Spleen (tissue), 11 donors: ENCODE results near the gene TMEM223. TPM values are rescaled to one million over a fixed set of nuclear protein-coding genes. Genes with fewer than 3 reads are reported as not detected.
A peak's percentile ranks its signal among the peaks of the same experiment; 100 is the strongest.

Experiments used
- DNase-seq: peaks from one replicate; pipeline ENCODE4 v3.0.0-alpha.2; 2020
- H3K27ac ChIP-seq, 8 donors: fragments of 200-600 bp; sonication (generic) in 7 of 8; 1 replicate in 4 of 8; 2 replicates in 4 of 8; pipeline versions ENCODE4 v1.5.0 to v1.8.0; 2016 to 2021; ENCODE audit warnings: inconsistent platforms in 4 of 8, mild to moderate bottlenecking in 4 of 8, moderate library complexity in 1 of 8
- H3K27me3 ChIP-seq, 7 donors: fragments of 200-600 bp; sonication (generic) in 6 of 7; replicated peaks in 1 of 7; 1 replicate in 4 of 7; 2 replicates in 3 of 7; pipeline versions ENCODE4 v1.5.0 to v1.8.0; 2016 to 2021; ENCODE audit warnings: inconsistent platforms in 3 of 7, mild to moderate bottlenecking in 1 of 7
- H3K36me3 ChIP-seq, 6 donors: fragments of 200-600 bp; sonication (generic) in 5 of 6; 1 replicate in 4 of 6; 2 replicates in 2 of 6; pipeline versions ENCODE4 v1.5.0 to v1.8.0; 2016 to 2021; ENCODE audit warnings: inconsistent platforms in 2 of 6
- H3K4me1 ChIP-seq, 6 donors: fragments of 200-600 bp; sonication (generic) in 5 of 6; 1 replicate in 3 of 6; 2 replicates in 3 of 6; pipeline versions ENCODE4 v1.5.0 to v1.8.0; 2016 to 2021; ENCODE audit warnings: inconsistent platforms in 3 of 6
- H3K4me3 ChIP-seq, 8 donors: fragments of 200-600 bp; sonication (generic) in 7 of 8; 1 replicate in 4 of 8; 2 replicates in 4 of 8; pipeline versions ENCODE4 v1.5.0 to v1.8.0; 2016 to 2021; ENCODE audit warnings: inconsistent platforms in 4 of 8, mild to moderate bottlenecking in 4 of 8, moderate library complexity in 2 of 8
- H3K9me3 ChIP-seq, 8 donors: fragments of 200-600 bp; sonication (generic) in 7 of 8; 1 replicate in 4 of 8; 2 replicates in 4 of 8; pipeline versions ENCODE4 v1.5.0 to v1.8.0; 2016 to 2021; ENCODE audit warnings: inconsistent platforms in 4 of 8
- POLR2A ChIP-seq, 3 donors: fragments of 450-650 bp; IDR thresholded peaks; one replicate each; pipeline ENCODE4 v1.5.1; 2017; ENCODE audit warnings: antibody characterized with exemption in 3 of 3, mild to moderate bottlenecking in 1 of 3
- POLR2AphosphoS5 ChIP-seq, 3 donors: sonication (generic); formaldehyde crosslinking; IDR thresholded peaks; one replicate each; pipeline ENCODE4 v1.5.1; 2017; ENCODE audit warnings: antibody characterized with exemption in 3 of 3
- WGBS, 5 donors: extraction: QIAGEN DNeasy Blood & Tissue Kit in 3 of 5; methylation state at CpG; one replicate each; pipeline versions ENCODE4 v1.1.5 to v1.1.7; 2013 to 2018; 5-methylcytosine and 5-hydroxymethylcytosine counted together
- intact Hi-C: fragments of 100-400 bp; cut with DNase I; formaldehyde crosslinking; loops from one replicate; pipeline ENCODE4 v1.15.0; 2023; ENCODE audit warnings: low total_unique reads
- polyA plus RNA-seq, 3 donors: library from polyadenylated mRNA; stranded (reverse); fragments of 200-250 nt; gene quantifications; one replicate each; pipeline ENCODE4 v1.2.1, GENCODE V29; 2013
- total RNA-seq, 7 donors: library from RNA; depleted of rRNA in 3 of 7; stranded (reverse); fragments of >200 nt in 3 of 7; fragmentation: NEBNext Ultra II Directional in 4 of 7; extraction: Animal tissue kit (Norgen Biotek cat#: 25700) in 4 of 7; gene quantifications; one replicate each; pipeline versions ENCODE4 v1.1.0 to v1.2.1, GENCODE V29; 2016 to 2021
- TF ChIP-seq, protein P1 (sequence below), 11 experiments: fragments of 200-600 bp in 7 of 11; fragments of 450-650 bp in 4 of 11; sonication (generic) in 4 of 11; IDR thresholded peaks in 8 of 11; conservative IDR thresholded peaks in 3 of 11; 1 replicate in 7 of 11; 2 replicates in 4 of 11; pipeline versions ENCODE4 v1.4.0 to v1.8.0; 2016 to 2021; ENCODE audit warnings: antibody characterized with exemption in 11 of 11, inconsistent platforms in 4 of 11, mild to moderate bottlenecking in 1 of 11
- donor health status: healthy with polysubstance abuse.
- donor health status: DM: no; HTN: no; CAD: no; lungs with moderate emphysema.
- donor health status: DM: no; HTN: no; CAD: no.
- donor health status: Bipolar disorder and iron deficiency.
- donor health status: healthy.
- donor health status: DM: no; HTN: no; CAD: no.
- donor health status: DM: yes; HTN: yes; CAD: no.

TMEM223 gene
- total and polyA plus RNA-seq, 10 donors: 11.2 to 32.8 (median 21.0) TPM

DNA sequence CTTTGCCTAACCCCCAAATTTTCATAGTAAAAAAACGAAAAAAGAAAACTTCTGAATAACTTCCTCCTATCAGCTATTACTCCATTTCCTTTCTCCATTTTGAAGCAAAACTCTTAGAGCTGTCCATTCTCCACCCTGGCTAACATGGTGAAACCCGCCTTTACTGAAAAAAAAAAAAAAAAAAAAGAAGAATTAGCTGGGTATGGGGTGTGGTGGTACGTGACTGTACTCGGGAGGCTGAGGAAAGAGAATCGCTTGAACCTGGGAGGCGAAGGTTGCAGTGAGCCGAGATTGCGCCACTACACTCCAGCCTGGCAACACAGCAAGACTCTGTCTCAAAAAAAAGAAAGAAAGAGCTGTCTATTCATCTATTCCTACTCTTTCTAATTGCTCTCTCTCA lies 24.8 kb upstream of the TMEM223 start:
- Histone ChIP-seq H3K4me3 (no peak overlapping the region), H3K36me3 (peaks cover 0 to 94% (median 40%) of the 10 kb centered on the region in 6 donors), H3K27ac (peak overlapping the region in 7 of 8 donors; percentile 52 to 86 (median 78)), H3K4me1 (peaks cover 0 to 20% (median 0%) of the 10 kb centered on the region in 6 donors), H3K9me3 (no peaks in the 10 kb centered on the region), H3K27me3 (no peaks in the 10 kb centered on the region)
- no peak for DNase-seq
- TF ChIP-seq, protein P1, sequence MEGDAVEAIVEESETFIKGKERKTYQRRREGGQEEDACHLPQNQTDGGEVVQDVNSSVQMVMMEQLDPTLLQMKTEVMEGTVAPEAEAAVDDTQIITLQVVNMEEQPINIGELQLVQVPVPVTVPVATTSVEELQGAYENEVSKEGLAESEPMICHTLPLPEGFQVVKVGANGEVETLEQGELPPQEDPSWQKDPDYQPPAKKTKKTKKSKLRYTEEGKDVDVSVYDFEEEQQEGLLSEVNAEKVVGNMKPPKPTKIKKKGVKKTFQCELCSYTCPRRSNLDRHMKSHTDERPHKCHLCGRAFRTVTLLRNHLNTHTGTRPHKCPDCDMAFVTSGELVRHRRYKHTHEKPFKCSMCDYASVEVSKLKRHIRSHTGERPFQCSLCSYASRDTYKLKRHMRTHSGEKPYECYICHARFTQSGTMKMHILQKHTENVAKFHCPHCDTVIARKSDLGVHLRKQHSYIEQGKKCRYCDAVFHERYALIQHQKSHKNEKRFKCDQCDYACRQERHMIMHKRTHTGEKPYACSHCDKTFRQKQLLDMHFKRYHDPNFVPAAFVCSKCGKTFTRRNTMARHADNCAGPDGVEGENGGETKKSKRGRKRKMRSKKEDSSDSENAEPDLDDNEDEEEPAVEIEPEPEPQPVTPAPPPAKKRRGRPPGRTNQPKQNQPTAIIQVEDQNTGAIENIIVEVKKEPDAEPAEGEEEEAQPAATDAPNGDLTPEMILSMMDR (IDR thresholded peaks at IDR 0.05 in 8 of 11, conservative IDR thresholded peaks at IDR 0.05 in 3 of 11): no peak
- no peak for TF ChIP-seq POLR2A (IDR thresholded peaks at IDR 0.05)
- no peak for TF ChIP-seq POLR2AphosphoS5 (IDR thresholded peaks at IDR 0.05)
- 45 to 84% (median 73%) methylated on average over 7 to 8 of the region's 8 CpGs for WGBS, 5 donors
- intact Hi-C loops: no loop called here

DNA sequence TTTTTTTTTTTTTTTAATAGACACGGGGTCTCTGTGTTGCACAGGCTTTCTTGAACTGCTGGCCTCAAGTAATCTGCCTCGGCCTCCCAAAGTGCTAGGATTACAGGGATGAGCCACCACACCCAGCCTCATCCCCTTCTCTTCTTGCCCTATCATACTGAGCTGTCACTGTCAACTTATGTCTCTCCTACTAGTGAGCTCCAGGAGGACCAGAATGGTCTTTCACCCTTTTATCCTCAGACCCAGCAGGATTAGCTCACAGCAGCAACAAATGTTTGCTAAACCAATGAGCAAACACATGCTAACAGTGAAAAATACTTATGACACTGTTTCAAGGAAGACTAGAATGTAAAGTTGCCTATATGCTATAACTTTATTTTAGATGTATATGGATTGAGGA lies 19.9 kb upstream of the TMEM223 start:
- H3K4me1 ChIP-seq: peaks cover 0 to 23% (median 4%) of the 10 kb centered on the region in 6 donors
- no peak overlapping the region for H3K27ac ChIP-seq
- no peak overlapping the region for H3K4me3 ChIP-seq
- intact Hi-C loops: no loop called here
- WGBS, 5 donors: 77 to 92% (median 84%) methylated on average over 2 of the region's 2 CpGs
- no peak for DNase-seq
- TF ChIP-seq, protein P1 (IDR thresholded peaks at IDR 0.05 in 8 of 11, conservative IDR thresholded peaks at IDR 0.05 in 3 of 11): no peak
- TF ChIP-seq POLR2AphosphoS5 (IDR thresholded peaks at IDR 0.05): no peak
- no peak for TF ChIP-seq POLR2A (IDR thresholded peaks at IDR 0.05)
- H3K36me3 ChIP-seq: peaks cover 0 to 60% (median 5%) of the 10 kb centered on the region in 6 donors
- H3K27me3 ChIP-seq: no peaks in the 10 kb centered on the region
- no peaks in the 10 kb centered on the region for H3K9me3 ChIP-seq

DNA sequence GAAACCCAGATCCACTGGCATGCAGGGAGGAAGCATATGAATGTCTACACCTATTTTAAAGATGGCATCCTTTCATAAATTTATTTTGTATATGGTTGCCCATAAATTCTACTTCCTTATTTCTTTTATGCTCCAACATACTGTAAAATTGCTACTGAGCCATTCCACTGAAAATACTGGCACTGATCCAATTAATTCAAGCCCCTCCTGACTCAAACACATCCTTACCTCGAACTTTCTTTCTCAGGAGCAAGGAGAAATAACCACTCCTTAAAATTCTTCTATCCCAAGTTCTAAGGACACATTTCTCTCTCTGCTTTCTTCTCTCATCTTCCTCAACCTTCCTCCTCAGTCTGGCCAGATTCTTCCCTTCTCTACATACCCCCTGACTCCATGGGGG lies 18.9 kb upstream of the TMEM223 start:
- H3K4me3 ChIP-seq: no peak overlapping the region
- whole genome bisulfite sequencing, 5 donors: 34 to 50% (median 37%) methylated on average over 1 of the region's 1 CpG
- intact Hi-C loops: no loop called here
- peaks cover 0 to 52% (median under 1%) of the 10 kb centered on the region in 6 donors for H3K36me3 ChIP-seq
- no peaks in the 10 kb centered on the region for H3K9me3 ChIP-seq
- no peak for DNase-seq
- TF ChIP-seq POLR2AphosphoS5 (IDR thresholded peaks at IDR 0.05) (no peak), POLR2A (IDR thresholded peaks at IDR 0.05) (no peak)
- TF ChIP-seq, protein P1 (IDR thresholded peaks at IDR 0.05 in 8 of 11, conservative IDR thresholded peaks at IDR 0.05 in 3 of 11): no peak
- H3K27me3 ChIP-seq: no peaks in the 10 kb centered on the region
- peaks cover 4 to 25% (median 13%) of the 10 kb centered on the region in 6 donors for H3K4me1 ChIP-seq
- no peak overlapping the region for H3K27ac ChIP-seq

DNA sequence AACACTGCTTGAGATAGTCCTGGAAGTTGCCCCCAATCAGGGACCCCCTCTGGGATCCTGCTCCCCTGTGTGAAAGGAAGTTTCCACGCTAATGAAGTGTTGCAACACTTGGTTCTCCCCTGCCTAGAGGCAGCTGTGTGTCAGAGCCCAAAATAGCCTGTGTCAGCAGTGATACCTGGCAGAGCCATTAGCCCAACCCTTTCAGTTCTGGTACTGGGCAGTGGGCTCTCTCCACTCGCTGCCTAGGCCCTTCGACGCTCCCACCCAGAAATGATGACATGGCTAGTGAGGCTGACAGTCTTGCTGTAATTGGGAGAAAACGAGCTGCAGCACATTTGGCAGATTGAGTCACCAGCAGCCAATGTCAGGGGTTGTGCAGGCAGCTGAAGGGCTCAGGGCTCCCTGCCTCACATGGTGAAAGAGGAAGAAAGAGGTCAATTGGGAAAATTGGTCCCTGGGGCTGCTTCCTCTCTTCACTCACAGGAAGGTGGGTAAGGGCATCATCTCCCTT lies 14.9 kb upstream of the TMEM223 start:
- Histone ChIP-seq H3K36me3 (peaks cover 3 to 38% (median 19%) of the 10 kb centered on the region in 6 donors), H3K27me3 (no peaks in the 10 kb centered on the region), H3K9me3 (no peaks in the 10 kb centered on the region), H3K4me1 (peaks cover 13 to 58% (median 41%) of the 10 kb centered on the region in 6 donors), H3K4me3 (peak overlapping the region in 1 of 8 donors; percentile 86), H3K27ac (peak overlapping the region in 7 of 8 donors; percentile 95 to 99 (median 97))
- TF ChIP-seq POLR2A (IDR thresholded peaks at IDR 0.05) (no peak), POLR2AphosphoS5 (IDR thresholded peaks at IDR 0.05) (peak in 2 of 3 donors; percentile 45 to 50)
- TF ChIP-seq, protein P1 (IDR thresholded peaks at IDR 0.05 in 8 of 11, conservative IDR thresholded peaks at IDR 0.05 in 3 of 11): no peak
- DNase-seq: no peak
- intact Hi-C loops: no loop called here
- WGBS, 5 donors: 49 to 77% (median 60%) methylated on average over 5 of the region's 5 CpGs
